Activated CD4-positive, alpha-beta T cell treated with anti-CD3 and anti-CD28 coated beads, Interleukin-2, amount 50 U/mL, for 48 hours (primary cell): ENCODE data around the gene FLAD1.
A peak's percentile ranks its signal among the peaks of the same experiment; 100 is the strongest.

Experiments used
- DNase-seq, 2 experiments: peaks; one replicate each; pipeline ENCODE4 v3.0.0-alpha.2; 2020

Gene FLAD1

DNA sequence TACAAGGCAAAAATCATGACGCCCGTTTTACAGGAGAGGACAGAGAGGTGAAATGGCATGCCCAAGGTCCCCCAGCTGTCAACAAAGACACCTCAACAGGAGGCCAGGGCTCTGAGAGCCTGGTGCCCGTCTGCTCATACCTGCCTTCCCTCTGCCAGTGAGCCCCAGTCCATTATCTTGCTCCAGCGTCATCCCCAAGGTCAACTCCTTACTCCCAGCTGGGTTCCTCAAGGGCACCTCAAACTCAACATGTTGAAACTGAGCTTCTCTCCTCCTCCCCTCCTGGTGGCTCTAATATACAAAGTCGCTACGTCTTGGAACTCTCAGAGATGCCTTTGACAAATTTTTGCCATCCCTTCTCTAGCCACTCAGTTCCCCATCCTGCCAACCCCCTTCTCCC, 30.5 kb upstream of the FLAD1 start:
- no peak for DNase-seq

GRCh38 chr1:154953611-154954038, 29.5 kb upstream of the FLAD1 start:
- no peak for DNase-seq

GRCh38 chr1:154954541-154954940, 28.6 kb upstream of the FLAD1 start:
- DNase-seq = no peak

GRCh38 chr1:154955039-154955717, 28.0 kb upstream of the FLAD1 start:
- DNase-seq = peak; percentile 80 to 85

DNA sequence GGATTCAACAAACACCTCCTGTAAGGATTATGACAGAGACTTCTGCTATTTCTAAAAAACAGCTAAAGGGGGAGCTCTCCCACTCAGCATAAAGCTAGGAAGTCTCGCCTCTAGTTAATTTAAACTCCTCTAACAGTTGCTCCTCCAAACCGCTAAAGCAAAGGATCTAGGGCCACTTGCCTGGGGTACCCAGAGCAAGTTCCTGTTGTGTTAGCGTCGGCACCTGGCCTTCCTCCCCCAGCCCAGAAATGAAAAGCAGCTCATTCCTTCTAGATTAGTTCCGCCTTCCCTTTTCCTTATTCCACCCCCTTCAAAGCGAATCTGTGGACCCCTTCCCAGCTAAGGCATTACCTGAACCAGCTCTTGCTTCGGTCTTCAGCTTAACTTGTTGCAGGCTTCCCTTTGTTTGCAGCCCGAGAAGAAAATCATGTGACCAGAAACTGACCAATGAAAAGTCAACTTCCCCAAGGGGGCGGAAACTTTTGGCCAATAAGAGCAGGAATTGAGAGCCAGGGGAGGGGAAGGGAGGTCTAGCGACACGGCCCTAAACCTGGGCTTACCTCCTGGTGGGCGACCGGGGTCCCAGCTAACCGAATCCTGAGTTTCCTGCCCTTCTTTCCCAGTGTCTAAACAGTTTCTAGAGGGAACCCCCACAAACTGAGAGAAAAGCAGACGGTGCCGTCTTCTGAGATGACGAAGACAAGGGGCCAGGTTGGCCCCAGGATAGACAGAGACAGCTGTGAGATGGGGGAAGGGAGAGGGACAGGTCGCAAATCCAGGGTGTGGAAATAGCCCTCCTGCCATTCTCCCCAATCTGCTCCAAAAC, 27.2 kb upstream of the FLAD1 start, which contains the start of gene PBXIP1:
TSS of gene PBXIP1 (minus strand) at position 382 of the 826 bp plus-strand sequence. CDS start 2,378 bp downstream, outside the sequence.
- DNase-seq = peak; percentile 74 to 84

GRCh38 chr1:154956544-154956941, 26.6 kb upstream of the FLAD1 start:
- no peak for DNase-seq

- no peak for DNase-seq
Measured at GRCh38 chr1:154957091-154957657, 26.0 kb upstream of the FLAD1 start.

DNA sequence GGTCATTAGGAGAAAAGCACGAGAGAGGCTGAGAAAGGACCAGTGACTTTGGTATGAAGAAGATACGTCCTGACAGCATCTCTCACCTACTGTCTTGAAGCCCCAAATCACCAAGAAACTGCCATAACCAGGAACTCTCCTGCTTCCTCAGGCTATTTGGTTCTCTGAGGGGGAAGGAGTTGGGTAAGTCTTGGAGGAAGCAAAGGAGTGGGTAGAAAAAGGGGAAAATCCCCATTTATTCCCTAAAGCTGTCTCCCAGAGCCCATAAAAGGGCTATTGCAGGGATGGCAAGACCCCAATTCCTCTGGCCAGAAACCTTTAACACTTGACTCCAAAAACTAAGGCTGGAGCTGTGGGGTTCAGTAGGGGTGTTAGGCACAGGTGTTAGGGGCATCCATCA, 25.1 kb upstream of the FLAD1 start:
- no peak for DNase-seq

- no peak for DNase-seq
Measured at GRCh38 chr1:154958681-154959425, 24.3 kb upstream of the FLAD1 start.

- DNase-seq = no peak
Measured at GRCh38 chr1:154959426-154959780, 23.7 kb upstream of the FLAD1 start.

DNA sequence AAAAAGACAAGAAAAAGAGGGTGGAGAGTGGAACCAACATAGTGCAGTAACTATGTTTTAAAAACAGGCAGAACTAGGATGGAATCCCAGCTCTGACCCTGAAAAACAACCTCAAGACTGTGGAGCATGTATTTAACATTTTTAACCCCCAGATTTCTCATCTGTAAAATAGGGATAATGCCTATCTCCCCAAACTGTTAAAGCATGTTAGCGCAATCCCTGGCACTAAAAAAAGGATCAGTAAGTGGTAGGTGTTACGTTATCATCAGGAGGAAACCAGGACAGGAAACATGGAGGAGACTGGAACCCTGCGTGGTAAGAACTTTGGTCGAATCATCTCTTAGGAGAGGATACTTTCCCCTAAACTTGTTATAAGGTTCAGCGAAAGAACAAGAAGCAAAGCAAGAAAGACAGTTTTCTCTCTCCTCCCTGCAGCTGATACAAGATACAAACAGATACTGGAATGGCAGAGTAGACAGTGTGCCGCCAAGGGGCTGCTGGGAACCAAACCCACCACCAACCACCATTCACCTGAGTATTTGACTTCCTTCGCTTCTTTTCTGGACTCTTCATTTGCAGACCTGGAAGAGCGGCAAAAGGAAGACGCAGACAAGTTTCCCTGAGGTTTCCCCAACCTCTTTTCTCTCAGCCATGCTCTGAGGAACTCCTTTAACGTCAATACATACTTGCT, 22.6 kb upstream of the FLAD1 start:
- no peak for DNase-seq

- peak; percentile 85 to 89 for DNase-seq
Measured at GRCh38 chr1:154961207-154962155, 21.7 kb upstream of the FLAD1 start, which contains the start of gene PYGO2. PYGO2 (minus strand) TSS chr1:154961782; CDS start chr1:154961576, 206 bp downstream.

DNA sequence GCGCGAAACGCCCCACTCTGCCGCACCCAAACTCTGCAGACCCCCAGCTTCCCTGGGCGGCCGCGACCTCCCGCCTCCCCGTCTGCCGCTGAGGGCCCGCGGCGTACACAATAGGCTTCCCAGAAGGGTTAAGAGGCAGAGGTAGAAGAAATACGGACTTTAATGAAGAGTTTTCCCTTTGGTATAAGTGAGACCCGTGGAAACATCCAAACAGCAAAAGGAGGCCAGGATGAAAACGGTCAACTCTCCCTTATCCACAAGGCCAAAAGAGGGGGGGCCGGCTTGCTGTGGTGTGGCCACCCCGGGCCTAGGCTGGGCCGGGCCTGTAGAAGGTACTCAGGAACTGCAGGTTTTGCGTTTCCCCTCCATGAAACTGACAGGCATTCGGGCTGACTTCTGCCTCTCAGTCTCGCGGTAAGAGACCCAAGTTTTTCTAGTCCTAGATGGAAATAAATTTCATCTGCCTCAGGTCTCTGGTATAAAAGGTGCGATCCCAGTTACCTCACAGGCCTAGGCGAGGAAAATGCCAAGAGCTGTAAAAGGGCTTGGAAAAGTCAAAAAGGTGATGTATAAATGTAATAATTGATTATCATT, 20.9 kb upstream of the FLAD1 start:
- peak in 1 of 2 experiments; percentile 35 for DNase-seq

DNA sequence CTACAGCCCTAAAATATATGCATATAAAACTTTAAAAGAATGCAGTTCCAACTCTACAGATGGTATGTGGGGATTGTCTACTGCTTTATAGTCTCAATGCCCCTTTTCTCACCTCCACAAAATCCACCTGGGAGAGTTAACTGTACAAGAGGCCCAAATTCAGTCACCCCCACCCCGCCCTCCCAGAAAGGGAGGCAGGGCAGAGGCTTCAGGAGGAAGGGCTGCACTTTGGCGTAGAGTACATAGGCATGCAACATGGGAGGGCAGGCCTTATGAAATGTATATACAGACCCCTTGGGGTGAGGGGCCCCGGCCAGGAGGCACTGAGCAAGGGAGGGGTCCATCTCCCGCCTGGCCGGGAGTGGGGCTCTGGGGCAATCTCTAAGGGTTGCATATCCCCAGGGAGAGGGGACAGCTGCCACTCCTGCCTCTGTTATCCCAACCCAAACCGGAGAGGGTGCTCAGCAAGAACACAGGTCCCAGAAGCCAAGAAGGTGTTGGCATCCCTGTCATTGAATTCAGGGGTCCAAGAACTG, 20.3 kb upstream of the FLAD1 start:
- DNase-seq = no peak

GRCh38 chr1:154963643-154964042, 19.5 kb upstream of the FLAD1 start:
- no peak for DNase-seq

DNA sequence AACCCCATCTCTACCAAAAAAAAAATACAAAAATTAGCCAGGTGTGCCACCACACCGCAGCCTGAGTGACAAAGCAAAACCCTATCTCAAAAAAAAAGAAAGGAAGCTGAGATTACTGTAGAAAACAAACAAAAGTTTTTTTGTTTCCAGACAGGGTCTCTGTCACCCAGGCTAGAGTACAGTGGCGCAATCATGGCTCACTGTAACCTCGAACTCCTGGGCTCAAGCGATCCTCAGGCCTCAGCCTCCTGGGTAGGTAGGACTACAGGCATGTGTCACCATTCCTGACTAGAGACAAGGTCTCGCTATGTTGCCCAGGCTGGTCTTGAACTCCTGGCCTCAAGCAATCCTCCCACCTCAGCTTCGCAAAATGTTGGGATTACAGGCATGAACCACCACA, 18.8 kb upstream of the FLAD1 start:
- no peak for DNase-seq

DNA sequence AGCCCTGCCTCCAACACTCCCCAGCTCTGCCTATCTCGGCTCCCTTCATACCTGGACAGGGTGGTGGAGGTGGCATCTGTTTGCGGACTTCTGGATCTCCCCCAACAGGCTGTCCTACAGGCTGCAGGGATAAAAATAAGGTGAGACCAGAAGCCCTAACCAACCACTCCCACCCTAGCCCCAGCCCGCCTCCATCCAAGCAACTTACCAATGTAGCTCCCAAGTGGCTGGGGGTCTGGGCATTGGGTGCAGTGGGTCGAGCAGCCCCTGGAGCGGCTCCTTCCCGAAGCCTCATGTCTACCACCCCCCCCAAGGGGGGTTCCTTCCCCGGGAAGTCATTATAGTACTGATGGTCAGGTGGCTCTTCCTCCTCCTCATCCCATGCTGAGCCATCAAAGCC, 17.0 kb upstream of the FLAD1 start:
- no peak for DNase-seq

DNA sequence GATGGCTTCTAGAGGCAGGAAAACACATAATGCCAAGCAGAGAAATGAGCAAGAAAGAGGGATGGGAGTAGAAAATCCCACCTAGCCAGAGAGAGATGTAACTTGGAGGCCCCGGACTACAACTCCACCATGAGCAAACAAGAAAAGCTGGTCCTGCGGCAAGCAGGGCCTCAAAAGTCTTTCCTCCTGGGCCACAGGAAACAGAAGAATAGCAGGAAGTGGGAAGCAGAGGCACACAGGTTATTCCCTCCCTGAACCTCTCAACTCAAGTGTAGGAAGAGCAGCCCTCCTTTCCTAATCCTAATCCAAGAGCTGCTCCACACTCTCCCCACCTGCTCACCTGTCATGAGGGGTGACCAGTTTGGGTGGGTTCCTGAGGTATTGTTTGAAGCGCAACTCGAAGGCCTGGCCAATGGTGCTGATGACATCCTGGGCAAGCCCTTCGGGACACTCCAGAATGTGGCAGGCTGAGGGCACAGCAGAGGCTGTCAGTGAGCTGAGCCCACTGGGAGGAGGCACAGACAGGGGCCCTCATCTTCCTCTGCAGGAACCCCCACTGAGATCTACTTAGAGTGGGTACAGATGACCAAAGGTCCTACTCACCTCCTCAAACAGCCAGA, 15.7 kb upstream of the FLAD1 start:
- no peak for DNase-seq

- DNase-seq = no peak
Measured at GRCh38 chr1:154968731-154969130, 14.4 kb upstream of the FLAD1 start.

GRCh38 chr1:154969246-154969645, 13.9 kb upstream of the FLAD1 start:
- no peak for DNase-seq
